Right hindlimb (tissue), 1 donor: ENCODE measurements around the gene THY1.
A peak's percentile ranks its signal among the peaks of the same experiment; 100 is the strongest.

Experiments
- DNase-seq: peaks from one replicate; pipeline ENCODE4 v3.0.0-alpha.2; 2018

The THY1 gene

GRCh38 chr11:119381181-119381988 lies 41.6 kb downstream of the THY1 start, which contains the start of gene USP2:
TSS of gene USP2 (minus strand) at chr11:119381690. CDS start at chr11:119373480, 8,210 bp downstream.
- peak; percentile 98 for DNase-seq

GRCh38 chr11:119380827-119381180 lies 42.2 kb downstream of the THY1 start:
- DNase-seq: no peak

- DNase-seq: no peak
Observed at GRCh38 chr11:119380160-119380826, 42.7 kb downstream of the THY1 start.

GRCh38 chr11:119378851-119379465 lies 44.0 kb downstream of the THY1 start:
- no peak for DNase-seq

- DNase-seq: no peak
Observed at GRCh38 chr11:119377961-119378667, 44.9 kb downstream of the THY1 start.

GRCh38 chr11:119377112-119377901 lies 45.7 kb downstream of the THY1 start:
- DNase-seq: no peak

GRCh38 chr11:119376197-119376847 lies 46.6 kb downstream of the THY1 start:
- DNase-seq: peak; percentile 84

GRCh38 chr11:119375337-119376196 lies 47.4 kb downstream of the THY1 start:
- peak; percentile 75 for DNase-seq

GRCh38 chr11:119374632-119375336 lies 48.2 kb downstream of the THY1 start:
- DNase-seq: peak; percentile 58

- DNase-seq: peak; percentile 89
Observed at GRCh38 chr11:119373921-119374631, 48.9 kb downstream of the THY1 start.

- DNase-seq: no peak
Observed at GRCh38 chr11:119373059-119373920, 49.7 kb downstream of the THY1 start.

- DNase-seq: no peak
Observed at GRCh38 chr11:119372260-119373058, 50.5 kb downstream of the THY1 start.

GRCh38 chr11:119371778-119372182 lies 51.2 kb downstream of the THY1 start:
- no peak for DNase-seq

- DNase-seq: no peak
Observed at GRCh38 chr11:119371067-119371601, 51.8 kb downstream of the THY1 start.

GRCh38 chr11:119370486-119371046 lies 52.4 kb downstream of the THY1 start:
- DNase-seq: no peak

- no peak for DNase-seq
Observed at GRCh38 chr11:119369132-119369925, 53.6 kb downstream of the THY1 start.
